GM23338 (cell line): ENCODE measurements around the gene TFAP2A. TPM values are rescaled to one million over a fixed set of nuclear protein-coding genes. Genes with fewer than 3 reads are reported as not detected.

Experiments
- ATAC-seq: fragments of 200-7000 bp; cut with Tn5 transposase; 3 replicates; pipeline ENCODE4 v1.9.1; 2020
- DNase-seq: peaks from one replicate; pipeline ENCODE4 v3.0.0-alpha.2; 2015; ENCODE audit warnings: low spot score
- H2AFZ ChIP-seq: fragments of 200-600 bp; sonication (generic); 2 replicates; pipeline ENCODE4 v1.8.0; 2016; ENCODE audit warnings: antibody characterized with exemption, mild to moderate bottlenecking, moderate library complexity
- H3F3A ChIP-seq: fragments of 200-600 bp; sonication (generic); replicated peaks from 2 replicates; pipeline ENCODE4 v1.8.0; 2017; ENCODE audit warnings: antibody characterized with exemption, mixed run types, low read depth
- H3K27ac ChIP-seq: fragments of 200-600 bp; sonication (generic); 2 replicates; pipeline ENCODE4 v1.6.1; 2016; ENCODE audit warnings: low read depth
- H3K27me3 ChIP-seq: fragments of 200-600 bp; sonication (generic); 2 replicates; pipeline ENCODE4 v1.8.0; 2016; ENCODE audit warnings: mild to moderate bottlenecking, mixed run types, moderate library complexity; ENCODE audit not compliant: insufficient read depth
- H3K36me3 ChIP-seq: fragments of 200-600 bp; sonication (generic); 2 replicates; pipeline ENCODE4 v1.8.0; 2016; ENCODE audit warnings: mild to moderate bottlenecking; ENCODE audit not compliant: insufficient read depth
- H3K4me1 ChIP-seq: fragments of 200-600 bp; sonication (generic); 2 replicates; pipeline ENCODE4 v1.8.0; 2016; ENCODE audit warnings: mild to moderate bottlenecking, moderate library complexity; ENCODE audit not compliant: insufficient read depth
- H3K4me2 ChIP-seq: fragments of 200-600 bp; sonication (generic); 2 replicates; pipeline ENCODE4 v1.7.1; 2017; ENCODE audit warnings: mixed run types
- H3K4me3 ChIP-seq: fragments of 200-600 bp; sonication (generic); 2 replicates; pipeline ENCODE4 v1.6.1; 2016; ENCODE audit warnings: mixed run types
- H3K79me2 ChIP-seq: fragments of 200-600 bp; sonication (generic); replicated peaks from 2 replicates; pipeline ENCODE4 v1.8.0; 2017; ENCODE audit warnings: mild to moderate bottlenecking; ENCODE audit not compliant: insufficient read depth
- H3K9me2 ChIP-seq: fragments of 200-600 bp; sonication (generic); 2 replicates; pipeline ENCODE4 v1.8.0; 2017; ENCODE audit not compliant: insufficient read depth
- H4K20me1 ChIP-seq: fragments of 200-600 bp; sonication (generic); replicated peaks from 2 replicates; pipeline ENCODE4 v1.8.0; 2017; ENCODE audit warnings: mild to moderate bottlenecking; ENCODE audit not compliant: insufficient read depth
- H3K27ac Mint-ChIP-seq: 2 replicates; pipeline ENCODE4 v1.8.0; 2020; ENCODE audit warnings: inconsistent platforms, mild to moderate bottlenecking, moderate library complexity, mixed read lengths
- H3K27me3 Mint-ChIP-seq: 3 replicates; pipeline ENCODE4 v1.8.0; 2022; ENCODE audit warnings: low read depth, mild to moderate bottlenecking, moderate library complexity, mixed read lengths, inconsistent platforms; ENCODE audit not compliant: insufficient read depth, poor library complexity
- H3K36me3 Mint-ChIP-seq: 3 replicates; pipeline ENCODE4 v1.8.0; 2021; ENCODE audit warnings: low read depth, mild to moderate bottlenecking, inconsistent platforms, moderate library complexity, mixed read lengths
- H3K4me1 Mint-ChIP-seq: 3 replicates; pipeline ENCODE4 v1.8.0; 2020; ENCODE audit warnings: mild to moderate bottlenecking, inconsistent platforms, mixed read lengths
- H3K4me3 Mint-ChIP-seq: 3 replicates; pipeline ENCODE4 v1.8.0; 2021; ENCODE audit warnings: moderate library complexity, mild to moderate bottlenecking, inconsistent platforms, mixed read lengths
- H3K9me3 Mint-ChIP-seq: 3 replicates; pipeline ENCODE4 v1.8.0; 2020; ENCODE audit warnings: moderate library complexity, mild to moderate bottlenecking, inconsistent platforms, mixed read lengths
- CREB1 ChIP-seq: fragments of 250-450 bp; sonication (Bioruptor Pico); IDR thresholded peaks from 2 replicates; pipeline ENCODE4 v1.5.0; 2020; ENCODE audit warnings: low read depth, mild to moderate bottlenecking, moderate library complexity
- ETS1 ChIP-seq: IDR thresholded peaks from 2 replicates; pipeline ENCODE4 v1.6.1; 2016; ENCODE audit warnings: antibody characterized with exemption
- EZH2 ChIP-seq: fragments of 200-600 bp; sonication (generic); IDR thresholded peaks from one replicate; pipeline ENCODE4 v1.8.0; 2017; ENCODE audit warnings: antibody characterized with exemption, mild to moderate bottlenecking, low read depth; ENCODE audit not compliant: unreplicated experiment
- EZH2phosphoT487 ChIP-seq: fragments of 200-600 bp; sonication (generic); IDR thresholded peaks from one replicate; pipeline ENCODE4 v1.8.1; 2018; ENCODE audit warnings: antibody characterized with exemption; ENCODE audit not compliant: unreplicated experiment
- REST ChIP-seq: IDR thresholded peaks from one replicate; pipeline ENCODE4 v1.6.1; 2018; ENCODE audit warnings: antibody characterized with exemption; ENCODE audit not compliant: unreplicated experiment
- ZNF114 ChIP-seq: fragments of 250-450 bp; sonication (Bioruptor Pico); IDR thresholded peaks from 2 replicates; pipeline ENCODE4 v1.5.0; 2020; ENCODE audit warnings: mild to moderate bottlenecking, moderate library complexity
- polyA plus RNA-seq: library from polyadenylated mRNA; unstranded; fragments of >200 nt; fragmentation: Nextera tagmentation; extraction: Ambion mirVana; gene quantifications from 2 replicates; pipeline ENCODE4 v1.2.1, GENCODE V29; 2016
- total RNA-seq: library from RNA; depleted of rRNA; stranded (reverse); fragments of >200 nt; shearing (Covaris generic); gene quantifications from 2 replicates; pipeline ENCODE4 v1.2.3, GENCODE V29; 2014
- TF ChIP-seq, protein P1 (sequence below), 2 experiments: fragments of 200-600 bp in 1 of 2; sonication (generic) in 1 of 2; conservative IDR thresholded peaks; 2 replicates each; pipeline versions ENCODE4 v1.5.1 to v1.6.1; 2016 to 2017; ENCODE audit warnings: antibody characterized with exemption in 2 of 2, low read depth in 2 of 2, mild to moderate bottlenecking in 2 of 2, moderate library complexity in 1 of 2

Gene TFAP2A
- total and polyA plus RNA-seq, 2 experiments from 2014 or later, result not detected

DNA sequence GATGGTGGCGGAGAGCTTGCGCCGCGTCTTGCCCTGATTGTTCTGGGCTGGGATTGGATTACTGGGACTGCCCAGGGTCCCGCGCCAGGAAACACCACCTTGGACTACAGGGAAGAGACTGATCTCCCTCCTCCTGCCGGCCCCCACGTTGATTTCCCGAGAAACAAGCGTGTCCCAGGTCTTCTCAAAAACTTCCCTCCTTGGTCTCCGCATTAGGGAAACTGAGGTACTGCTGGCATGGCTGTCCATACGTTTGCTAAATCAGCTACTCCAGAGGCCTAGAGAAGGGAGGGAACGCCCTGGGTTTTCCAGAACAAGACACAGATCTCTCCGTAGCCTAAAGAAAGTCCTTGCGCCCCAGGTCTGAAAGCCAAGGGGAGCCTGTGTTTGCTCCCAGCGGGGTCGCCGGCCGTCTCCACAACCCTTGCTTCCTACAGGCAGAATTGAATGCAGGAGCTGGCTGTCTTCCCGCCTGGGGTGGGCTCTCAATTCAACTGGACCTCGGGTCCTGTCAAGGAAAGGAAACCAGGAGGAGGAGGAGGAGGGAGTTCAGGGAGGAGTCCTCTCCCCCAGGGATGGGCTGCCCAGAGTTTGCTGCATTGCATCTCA, 29.2 kb downstream of the TFAP2A start:
- Histone ChIP-seq H3K79me2 (no peaks in the 10 kb centered on the region), H3K36me3 (no peaks in the 10 kb centered on the region; the same call in 1 of the 2 replicates), H3K27ac (no peak overlapping the region), H3F3A (peaks cover 73% of the 10 kb centered on the region), H3K9me2 (no peaks in the 10 kb centered on the region), H3K4me2 (peak overlapping the region; percentile 82), H3K27me3 (peaks cover 100% of the 10 kb centered on the region), H4K20me1 (peaks cover 40% of the 10 kb centered on the region), H3K4me1 (peaks cover 90% of the 10 kb centered on the region), H3K4me3 (peak overlapping the region; percentile 49), H2AFZ (no peak overlapping the region)
- DNase-seq, result peak; percentile 62
- peak overlapping the region; percentile 46 for H3K4me3 Mint-ChIP-seq
- TF ChIP-seq EZH2, result no peak
- no peak for TF ChIP-seq CREB1 (CRISPR knock-in tag)
- no peak for TF ChIP-seq ZNF114
- TF ChIP-seq EZH2phosphoT487, result peak; percentile 52
- TF ChIP-seq REST, result no peak
- H3K9me3 Mint-ChIP-seq, result peaks cover 6% of the 10 kb centered on the region
- H3K4me1 Mint-ChIP-seq, result peaks cover 70% of the 10 kb centered on the region
- no peak overlapping the region for H3K27ac Mint-ChIP-seq
- no peaks in the 10 kb centered on the region; the same call in 2 of the 3 replicates for H3K36me3 Mint-ChIP-seq
- H3K27me3 Mint-ChIP-seq, result peaks cover 100% of the 10 kb centered on the region
- ATAC-seq, result peak; percentile 20

- H3K4me3 Mint-ChIP-seq, result peak overlapping the region; percentile 58
- H3K36me3 Mint-ChIP-seq, result no peaks in the 10 kb centered on the region; the same call in 2 of the 3 replicates
- Histone ChIP-seq H3K27me3 (peaks cover 100% of the 10 kb centered on the region), H3K27ac (no peak overlapping the region), H3K79me2 (no peaks in the 10 kb centered on the region), H2AFZ (no peak overlapping the region), H4K20me1 (peaks cover 38% of the 10 kb centered on the region), H3K9me2 (no peaks in the 10 kb centered on the region), H3K4me2 (peak overlapping the region; percentile 82), H3K36me3 (no peaks in the 10 kb centered on the region; the same call in 1 of the 2 replicates), H3K4me1 (peaks cover 87% of the 10 kb centered on the region), H3K4me3 (peak overlapping the region; percentile 49), H3F3A (peaks cover 72% of the 10 kb centered on the region)
- DNase-seq (peak; percentile 43), ATAC-seq (0 out of 3 replicates have a peak, but pooled peaks have one; percentile 2)
- H3K9me3 Mint-ChIP-seq, result peaks cover 6% of the 10 kb centered on the region
- peaks cover 66% of the 10 kb centered on the region for H3K4me1 Mint-ChIP-seq
- peaks cover 100% of the 10 kb centered on the region for H3K27me3 Mint-ChIP-seq
- TF ChIP-seq ETS1 (no peak), EZH2 (peak; percentile 84), REST (no peak), EZH2phosphoT487 (peak; percentile 84)
- TF ChIP-seq, protein P1, sequence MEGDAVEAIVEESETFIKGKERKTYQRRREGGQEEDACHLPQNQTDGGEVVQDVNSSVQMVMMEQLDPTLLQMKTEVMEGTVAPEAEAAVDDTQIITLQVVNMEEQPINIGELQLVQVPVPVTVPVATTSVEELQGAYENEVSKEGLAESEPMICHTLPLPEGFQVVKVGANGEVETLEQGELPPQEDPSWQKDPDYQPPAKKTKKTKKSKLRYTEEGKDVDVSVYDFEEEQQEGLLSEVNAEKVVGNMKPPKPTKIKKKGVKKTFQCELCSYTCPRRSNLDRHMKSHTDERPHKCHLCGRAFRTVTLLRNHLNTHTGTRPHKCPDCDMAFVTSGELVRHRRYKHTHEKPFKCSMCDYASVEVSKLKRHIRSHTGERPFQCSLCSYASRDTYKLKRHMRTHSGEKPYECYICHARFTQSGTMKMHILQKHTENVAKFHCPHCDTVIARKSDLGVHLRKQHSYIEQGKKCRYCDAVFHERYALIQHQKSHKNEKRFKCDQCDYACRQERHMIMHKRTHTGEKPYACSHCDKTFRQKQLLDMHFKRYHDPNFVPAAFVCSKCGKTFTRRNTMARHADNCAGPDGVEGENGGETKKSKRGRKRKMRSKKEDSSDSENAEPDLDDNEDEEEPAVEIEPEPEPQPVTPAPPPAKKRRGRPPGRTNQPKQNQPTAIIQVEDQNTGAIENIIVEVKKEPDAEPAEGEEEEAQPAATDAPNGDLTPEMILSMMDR (conservative IDR thresholded peaks at IDR 0.05; ENCODE audit: low read depth in 2 of 2), result no peak
- no peak overlapping the region for H3K27ac Mint-ChIP-seq
Measured at GRCh38 chr6:10384610-10385523, 30.0 kb downstream of the TFAP2A start.
